ENCODE measurements around the gene SYNC.
"Not testable (repeated sequence)": the region's sequence is repeated elsewhere in the genome, so short reads cannot be mapped to it uniquely, and the experiment has no call there.

Gene SYNC

DNA sequence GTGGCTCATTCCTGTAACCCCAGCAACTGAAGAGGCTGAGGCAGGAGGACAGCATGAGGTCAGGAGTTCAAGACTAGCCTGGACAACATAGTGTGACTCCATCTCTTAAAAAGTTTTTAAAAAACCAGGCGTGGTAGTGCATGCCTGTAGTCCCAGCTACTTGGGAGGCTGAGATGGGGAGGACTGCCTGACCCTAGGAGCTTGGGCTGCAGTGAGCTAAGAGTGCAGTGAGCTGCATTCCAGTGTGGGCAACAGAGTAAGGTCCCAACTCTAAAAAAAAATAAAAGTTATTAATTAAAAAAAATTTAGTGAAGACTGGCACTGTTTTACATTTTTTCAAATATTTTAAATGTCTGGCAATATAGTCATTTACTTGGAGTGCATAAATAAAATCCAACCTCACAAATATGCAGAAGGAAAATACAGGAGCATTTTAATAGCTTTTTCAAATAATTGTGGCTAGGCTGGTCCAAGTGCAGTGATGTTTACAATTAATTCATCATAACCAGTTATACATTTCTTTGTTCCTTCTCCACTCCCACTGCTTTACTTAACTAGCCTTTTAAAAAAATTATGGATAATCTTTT is 63.0 kb downstream of the SYNC start:
- no peak for FAIRE-seq

DNA sequence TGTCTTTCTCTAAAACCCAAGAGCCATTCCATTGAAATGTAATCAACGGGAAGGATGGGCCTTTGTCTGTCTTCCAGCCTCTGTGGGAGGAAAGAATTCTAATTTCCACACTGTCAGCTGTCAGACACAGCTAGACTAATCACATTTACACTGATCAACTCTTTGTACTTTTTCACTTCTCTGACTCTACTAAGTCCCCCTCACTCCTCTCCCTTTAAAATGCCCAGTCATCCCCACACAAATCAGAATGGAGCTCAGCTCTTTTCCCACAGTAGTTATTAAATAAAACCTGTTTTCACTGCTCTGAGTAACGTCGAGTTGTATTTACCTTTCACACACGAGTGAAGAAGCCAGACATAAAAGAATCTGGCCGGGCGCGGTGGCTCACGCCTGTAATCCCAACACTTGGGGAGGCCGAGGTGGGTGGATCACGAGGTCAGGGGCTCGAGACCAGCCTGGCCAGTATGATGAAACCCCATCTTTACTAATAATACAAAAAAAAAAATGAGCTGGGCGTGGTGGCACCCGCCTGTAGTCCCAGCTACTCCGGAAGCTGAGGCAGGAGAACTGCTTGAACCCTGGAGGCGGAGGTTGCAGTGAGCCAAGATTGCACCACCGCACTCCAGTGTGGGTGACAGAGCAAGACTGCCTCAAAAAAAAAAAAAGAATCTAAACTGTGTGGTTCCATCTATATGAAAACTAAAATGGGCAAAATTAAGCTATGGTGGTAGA is 65.5 kb downstream of the SYNC start:
- no peak for FAIRE-seq

DNA sequence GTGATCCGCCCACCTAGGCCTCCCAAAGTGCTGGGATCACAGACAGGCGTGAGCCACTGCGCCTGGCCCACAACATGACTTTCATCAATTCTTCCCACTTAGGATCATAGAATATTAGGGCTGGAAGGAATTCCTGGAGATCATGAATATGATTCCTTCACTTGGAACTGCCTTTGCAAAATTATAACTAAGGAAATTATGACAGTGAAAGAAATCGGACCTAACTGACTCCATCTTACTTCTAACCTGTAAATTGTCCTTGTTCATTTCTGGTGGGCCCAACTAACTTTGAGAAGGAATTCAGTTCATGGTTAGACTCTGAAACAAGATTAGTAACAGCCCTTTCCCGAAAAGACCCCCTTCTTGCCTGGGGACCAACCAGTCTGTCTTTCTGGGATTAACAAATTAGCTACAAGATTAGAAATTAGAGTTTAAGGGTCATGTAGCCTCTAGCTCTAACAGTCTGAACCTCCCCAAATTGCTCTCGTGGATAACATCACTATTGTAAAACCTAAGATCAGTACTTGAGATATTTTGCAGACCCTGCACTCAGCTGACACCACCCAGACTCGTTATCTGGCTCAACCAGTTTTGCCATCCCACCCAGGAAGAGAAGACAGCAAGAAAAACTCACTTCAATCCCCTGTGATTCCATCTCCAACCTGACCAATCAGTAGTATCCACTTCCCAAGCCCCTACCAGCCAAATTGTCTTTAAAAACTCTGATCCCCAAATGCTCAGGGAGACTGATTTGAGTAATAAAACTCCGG is 66.9 kb downstream of the SYNC start:
- no peak for FAIRE-seq

DNA sequence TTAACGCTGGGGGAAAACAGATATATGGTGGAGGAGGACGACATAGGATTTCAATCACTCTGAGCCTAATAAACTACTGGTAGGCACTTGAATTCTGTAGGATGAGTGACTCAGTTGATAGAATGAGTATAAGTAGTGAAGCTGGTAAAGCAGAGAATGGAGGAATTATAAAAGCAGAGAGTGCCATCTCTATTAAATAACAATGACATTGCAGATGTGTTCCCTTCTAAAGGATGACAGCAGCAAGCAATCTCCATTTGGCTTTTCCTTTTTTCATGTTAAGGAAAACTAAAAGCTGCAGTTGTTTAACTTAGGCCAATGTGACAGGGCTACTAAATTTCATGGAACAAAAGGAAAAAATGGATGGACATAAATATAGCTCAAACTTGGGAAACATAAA is 69.7 kb downstream of the SYNC start:
- FAIRE-seq = no peak

DNA sequence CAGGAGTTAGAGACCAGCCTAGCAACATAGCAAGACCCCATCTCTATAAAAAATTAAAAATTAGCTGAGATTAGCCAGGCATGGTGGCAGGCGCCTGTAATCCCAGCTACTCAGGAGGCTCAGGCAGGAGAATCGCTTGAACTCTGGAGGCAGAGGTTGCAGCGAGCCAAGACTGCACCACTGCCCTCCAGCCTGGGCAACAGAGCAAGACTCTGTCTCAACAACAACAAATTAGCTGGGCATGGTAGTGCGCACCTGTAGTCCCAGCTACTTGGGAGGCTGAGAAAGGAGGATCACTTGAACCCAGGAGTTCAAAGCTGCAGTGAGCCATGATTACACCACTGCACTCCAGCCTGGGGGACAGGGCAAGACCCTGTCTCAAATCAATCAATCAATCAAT is 72.4 kb downstream of the SYNC start:
- FAIRE-seq = not testable (repeated sequence)

All from islet of Langerhans (tissue), 1 donor.